Activated T-cell treated with anti-CD3 and anti-CD28 coated beads, Interleukin-2, amount 50 U/mL, for 1 hour (primary cell): ENCODE measurements around the gene RBM6.
"Not testable (repeated sequence)": the region's sequence is repeated elsewhere in the genome, so short reads cannot be mapped to it uniquely, and the experiment has no call there.

Experiments
- DNase-seq: peaks from one replicate; pipeline ENCODE4 v3.0.0-alpha.2; 2020

The RBM6 gene, protein sequence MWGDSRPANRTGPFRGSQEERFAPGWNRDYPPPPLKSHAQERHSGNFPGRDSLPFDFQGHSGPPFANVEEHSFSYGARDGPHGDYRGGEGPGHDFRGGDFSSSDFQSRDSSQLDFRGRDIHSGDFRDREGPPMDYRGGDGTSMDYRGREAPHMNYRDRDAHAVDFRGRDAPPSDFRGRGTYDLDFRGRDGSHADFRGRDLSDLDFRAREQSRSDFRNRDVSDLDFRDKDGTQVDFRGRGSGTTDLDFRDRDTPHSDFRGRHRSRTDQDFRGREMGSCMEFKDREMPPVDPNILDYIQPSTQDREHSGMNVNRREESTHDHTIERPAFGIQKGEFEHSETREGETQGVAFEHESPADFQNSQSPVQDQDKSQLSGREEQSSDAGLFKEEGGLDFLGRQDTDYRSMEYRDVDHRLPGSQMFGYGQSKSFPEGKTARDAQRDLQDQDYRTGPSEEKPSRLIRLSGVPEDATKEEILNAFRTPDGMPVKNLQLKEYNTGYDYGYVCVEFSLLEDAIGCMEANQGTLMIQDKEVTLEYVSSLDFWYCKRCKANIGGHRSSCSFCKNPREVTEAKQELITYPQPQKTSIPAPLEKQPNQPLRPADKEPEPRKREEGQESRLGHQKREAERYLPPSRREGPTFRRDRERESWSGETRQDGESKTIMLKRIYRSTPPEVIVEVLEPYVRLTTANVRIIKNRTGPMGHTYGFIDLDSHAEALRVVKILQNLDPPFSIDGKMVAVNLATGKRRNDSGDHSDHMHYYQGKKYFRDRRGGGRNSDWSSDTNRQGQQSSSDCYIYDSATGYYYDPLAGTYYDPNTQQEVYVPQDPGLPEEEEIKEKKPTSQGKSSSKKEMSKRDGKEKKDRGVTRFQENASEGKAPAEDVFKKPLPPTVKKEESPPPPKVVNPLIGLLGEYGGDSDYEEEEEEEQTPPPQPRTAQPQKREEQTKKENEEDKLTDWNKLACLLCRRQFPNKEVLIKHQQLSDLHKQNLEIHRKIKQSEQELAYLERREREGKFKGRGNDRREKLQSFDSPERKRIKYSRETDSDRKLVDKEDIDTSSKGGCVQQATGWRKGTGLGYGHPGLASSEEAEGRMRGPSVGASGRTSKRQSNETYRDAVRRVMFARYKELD

DNA sequence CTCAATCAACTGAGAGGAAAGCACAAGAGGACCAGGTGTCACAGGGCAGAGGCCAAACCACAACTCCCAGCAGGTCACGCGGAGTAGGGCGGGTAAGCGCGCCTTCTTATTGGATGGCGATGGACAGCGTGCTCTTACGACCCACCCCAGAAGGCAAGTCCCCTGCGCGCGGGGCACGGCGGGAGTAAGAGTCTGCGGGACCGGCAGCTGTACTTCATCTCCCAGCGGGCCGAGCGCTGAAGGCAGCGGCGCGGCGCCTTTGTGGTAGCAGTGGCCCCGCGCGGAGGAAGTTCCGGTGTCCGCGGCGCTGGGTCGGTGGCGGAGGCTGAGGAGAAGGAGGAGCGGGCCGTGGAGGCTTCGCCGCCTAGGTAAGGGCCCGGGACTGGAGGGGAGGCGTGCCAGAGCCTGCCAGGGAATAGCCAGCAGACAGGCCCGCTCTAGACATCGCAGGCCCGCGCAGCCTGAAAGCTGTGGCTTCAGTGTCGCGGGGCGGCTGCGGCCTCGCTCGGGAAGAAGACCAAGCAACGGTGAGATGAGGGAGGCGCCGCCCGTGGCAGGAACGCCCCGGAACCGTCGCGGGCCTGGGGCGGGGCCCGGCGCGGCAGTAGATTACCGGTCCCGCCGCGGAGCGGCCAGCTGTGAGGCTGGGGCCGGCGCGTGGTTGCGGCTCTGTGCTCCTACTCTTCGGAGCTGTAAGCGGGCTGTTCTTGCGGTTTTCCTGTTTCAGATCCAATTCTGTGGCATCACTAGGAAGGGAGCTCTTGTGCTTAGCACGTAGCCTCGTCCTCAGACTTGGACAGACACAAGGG, at the start of gene RBM6:
Gene RBM6, plus strand, starts transcription at position 293 of the 809 bp plus-strand sequence. CDS start 22,492 bp downstream, outside the sequence.
- peak; percentile 90 for DNase-seq

DNA sequence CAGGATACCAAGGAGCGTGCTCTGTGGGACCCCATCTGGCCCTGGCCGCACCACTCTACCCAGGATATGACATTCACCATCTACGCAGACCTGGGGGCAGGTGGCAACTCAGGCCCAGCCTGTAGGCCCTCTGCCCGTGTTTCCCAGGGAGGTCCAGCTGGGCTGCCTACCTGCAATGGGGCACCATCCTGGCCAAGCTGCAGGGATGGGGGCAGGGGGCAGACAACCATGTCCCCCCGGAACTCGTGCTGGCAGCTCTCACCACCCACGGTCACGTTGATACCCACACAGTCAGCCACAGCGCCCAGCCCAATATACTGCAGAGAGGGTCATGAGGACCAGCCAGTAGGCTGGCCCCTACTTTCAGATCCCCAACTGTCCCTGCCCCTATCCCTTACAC, 44.2 kb upstream of the RBM6 start:
- no peak for DNase-seq

DNA sequence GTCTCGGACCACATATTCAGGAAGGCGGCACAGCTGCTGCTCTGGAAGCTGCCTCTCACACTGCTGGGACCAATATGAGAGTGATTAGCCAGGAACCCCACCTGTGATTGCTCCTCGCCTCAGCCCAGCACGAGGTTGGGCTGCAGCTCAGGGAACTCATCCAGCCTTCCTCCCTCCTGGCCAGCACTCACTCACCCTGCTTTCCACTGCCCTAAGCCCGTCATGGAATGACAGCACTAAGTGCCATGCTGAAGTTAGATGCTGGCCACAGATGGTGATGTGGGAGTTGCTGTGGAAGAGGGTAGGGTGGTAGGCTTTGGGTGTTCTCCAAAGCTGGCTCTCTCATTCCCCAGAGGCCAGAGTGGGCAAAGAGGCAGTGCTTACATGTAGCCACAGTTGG, 43.6 kb upstream of the RBM6 start:
- no peak for DNase-seq

DNA sequence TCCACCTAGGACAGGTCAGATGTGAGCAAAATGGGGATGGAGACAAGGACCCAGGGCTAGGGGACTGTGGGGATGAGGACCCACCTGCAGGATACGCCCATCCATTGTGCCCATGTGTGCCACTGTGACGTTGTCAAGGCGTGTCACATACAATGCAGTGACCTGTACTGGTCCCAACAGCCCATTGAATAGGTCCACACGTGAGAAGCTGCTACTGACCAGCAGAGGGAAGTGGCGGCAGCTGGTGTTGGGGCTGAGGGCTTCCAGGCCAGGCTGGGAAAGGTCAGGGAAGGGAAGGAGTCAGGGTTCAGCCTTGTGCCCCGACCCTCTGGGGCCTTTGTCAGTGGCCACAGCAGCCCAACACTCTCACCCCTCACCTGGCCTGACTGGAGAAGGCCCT, 41.0 kb upstream of the RBM6 start:
- DNase-seq = no peak

DNA sequence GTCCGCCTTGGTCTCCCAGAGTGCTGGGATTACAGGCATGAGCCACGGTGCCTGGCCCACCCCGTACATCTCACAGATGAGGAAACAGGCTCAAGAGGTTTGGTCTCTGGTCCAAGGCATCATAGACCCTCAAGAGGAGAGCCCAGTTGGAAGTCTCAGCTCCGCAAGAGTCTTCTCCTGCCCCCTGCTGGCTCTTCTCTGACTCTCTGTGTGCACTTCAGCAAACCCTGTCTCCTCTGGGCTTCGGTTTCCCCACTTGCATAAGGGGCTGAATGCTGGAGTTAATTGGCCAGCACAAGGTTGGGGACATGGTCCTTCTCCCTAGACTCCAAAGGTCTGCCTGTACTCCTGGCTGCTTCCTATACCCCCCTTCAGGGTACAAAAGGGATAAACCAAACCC, 40.1 kb upstream of the RBM6 start:
- DNase-seq = no peak

DNA sequence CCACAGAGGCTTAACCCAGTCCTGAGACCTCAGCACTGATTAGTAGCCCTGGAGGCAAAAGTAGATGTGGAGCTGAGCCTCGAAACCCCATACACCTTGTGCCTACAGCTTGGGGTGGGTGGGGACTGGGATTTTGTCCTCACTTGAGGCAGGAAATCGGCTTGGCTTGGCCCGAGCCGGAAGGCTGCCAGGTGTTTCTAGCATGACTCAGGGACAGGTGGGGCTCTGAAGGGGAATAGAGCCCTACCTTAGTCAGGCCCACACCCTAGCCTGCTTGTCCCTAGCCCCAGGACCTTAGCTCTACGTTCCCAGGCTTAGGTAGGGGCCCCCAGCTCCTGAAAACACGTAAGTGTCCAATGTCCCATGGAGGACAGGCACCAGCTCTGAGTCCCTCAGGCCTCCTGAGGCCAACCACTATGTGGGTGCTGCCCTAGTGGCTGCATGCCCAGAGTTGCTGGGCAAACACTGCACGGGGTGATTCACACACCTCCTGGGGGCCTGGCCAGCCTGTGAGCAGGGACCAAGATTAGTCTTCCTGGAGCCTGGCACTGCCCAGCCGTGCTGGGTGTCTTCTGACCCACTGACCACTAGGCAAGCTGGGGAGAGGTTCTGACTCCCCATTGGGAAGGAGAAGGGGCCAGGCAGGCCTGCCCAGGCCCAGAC, 39.3 kb upstream of the RBM6 start:
- DNase-seq = no peak

DNA sequence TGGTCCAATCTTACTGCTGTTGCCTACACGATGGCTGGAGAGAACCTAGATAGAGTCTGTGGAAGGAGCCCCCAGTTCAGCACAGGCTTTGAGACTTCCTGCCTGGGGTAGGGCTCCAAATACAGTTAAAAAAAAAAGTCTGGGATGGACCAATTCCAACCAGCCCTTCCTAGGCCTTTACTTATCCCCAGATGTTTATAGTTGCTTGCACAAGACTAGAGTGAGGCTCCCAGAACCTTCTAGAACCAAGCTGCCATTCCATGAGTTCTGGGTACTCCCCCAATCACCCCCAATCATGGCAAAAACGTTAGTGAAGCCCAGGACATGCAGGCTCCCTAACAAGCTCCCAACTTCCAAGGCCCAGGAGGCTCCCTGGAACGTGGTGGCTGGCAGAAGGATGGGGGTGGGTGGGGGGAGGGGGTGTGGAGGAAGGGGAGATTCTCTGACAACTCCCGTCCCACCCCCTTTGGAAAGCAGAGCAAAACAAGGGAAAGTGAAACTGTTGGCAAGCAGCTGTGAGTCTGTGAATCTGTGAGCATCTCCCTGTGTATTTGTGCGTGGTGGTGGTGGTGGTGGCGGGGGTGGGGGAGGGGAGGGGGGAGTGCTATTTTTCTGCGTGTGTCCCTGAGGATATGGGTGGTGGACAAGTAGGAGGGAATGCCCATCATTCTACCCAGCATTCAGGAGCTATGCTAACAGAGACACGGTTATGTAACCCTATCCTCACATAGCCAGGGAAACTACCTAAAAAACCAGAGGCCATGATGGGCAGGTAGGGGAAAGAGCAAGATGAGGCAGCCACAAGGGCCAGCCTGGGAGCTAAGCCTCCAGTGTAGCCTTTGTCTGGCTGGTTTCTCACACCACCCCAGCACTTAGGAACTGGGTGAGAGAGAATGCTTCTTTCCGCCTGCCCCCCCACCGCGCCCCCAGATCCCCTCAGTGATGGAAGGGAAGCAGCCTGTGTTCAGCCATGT, 38.3 kb upstream of the RBM6 start:
- no peak for DNase-seq

DNA sequence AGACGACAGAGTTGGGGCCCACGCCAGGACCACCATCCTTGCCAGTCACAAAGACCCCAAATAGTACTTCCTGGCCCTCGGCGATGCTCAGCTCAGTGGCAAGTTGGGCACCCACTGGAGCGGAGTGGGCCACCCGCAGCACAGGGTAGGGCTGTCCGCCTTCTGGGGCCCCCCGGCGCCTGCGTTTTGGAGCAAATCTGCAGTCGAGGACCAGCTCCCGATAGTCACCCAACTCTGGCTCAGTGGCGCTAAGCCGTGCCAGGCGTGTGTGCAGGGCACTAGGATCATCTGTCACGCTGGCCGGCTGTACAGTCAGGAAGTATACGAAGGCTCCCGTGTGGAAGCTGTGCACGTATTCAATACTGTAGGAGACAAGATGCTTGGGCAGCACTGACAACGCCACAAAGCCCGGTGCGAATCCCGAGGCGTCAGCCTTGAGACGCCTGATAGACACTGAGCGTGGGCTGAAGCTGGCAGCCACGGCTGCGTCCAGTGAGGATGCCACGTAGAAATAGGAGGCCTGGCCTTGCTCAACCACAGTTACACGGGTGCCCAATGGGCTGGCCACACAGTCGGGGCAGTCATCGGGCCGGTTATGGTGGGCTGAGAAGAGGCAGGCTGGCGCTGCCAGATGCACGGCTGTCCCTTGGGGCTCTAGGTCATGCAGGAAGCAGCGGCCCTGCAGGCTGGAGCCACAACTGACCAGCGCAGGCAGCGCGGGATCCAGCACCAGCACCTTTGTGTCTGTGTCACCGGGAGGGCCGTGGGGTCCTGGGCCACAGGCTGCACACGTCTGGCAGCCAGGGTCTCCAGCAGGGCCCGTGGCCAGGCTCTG, 37.2 kb upstream of the RBM6 start:
- DNase-seq = no peak

DNA sequence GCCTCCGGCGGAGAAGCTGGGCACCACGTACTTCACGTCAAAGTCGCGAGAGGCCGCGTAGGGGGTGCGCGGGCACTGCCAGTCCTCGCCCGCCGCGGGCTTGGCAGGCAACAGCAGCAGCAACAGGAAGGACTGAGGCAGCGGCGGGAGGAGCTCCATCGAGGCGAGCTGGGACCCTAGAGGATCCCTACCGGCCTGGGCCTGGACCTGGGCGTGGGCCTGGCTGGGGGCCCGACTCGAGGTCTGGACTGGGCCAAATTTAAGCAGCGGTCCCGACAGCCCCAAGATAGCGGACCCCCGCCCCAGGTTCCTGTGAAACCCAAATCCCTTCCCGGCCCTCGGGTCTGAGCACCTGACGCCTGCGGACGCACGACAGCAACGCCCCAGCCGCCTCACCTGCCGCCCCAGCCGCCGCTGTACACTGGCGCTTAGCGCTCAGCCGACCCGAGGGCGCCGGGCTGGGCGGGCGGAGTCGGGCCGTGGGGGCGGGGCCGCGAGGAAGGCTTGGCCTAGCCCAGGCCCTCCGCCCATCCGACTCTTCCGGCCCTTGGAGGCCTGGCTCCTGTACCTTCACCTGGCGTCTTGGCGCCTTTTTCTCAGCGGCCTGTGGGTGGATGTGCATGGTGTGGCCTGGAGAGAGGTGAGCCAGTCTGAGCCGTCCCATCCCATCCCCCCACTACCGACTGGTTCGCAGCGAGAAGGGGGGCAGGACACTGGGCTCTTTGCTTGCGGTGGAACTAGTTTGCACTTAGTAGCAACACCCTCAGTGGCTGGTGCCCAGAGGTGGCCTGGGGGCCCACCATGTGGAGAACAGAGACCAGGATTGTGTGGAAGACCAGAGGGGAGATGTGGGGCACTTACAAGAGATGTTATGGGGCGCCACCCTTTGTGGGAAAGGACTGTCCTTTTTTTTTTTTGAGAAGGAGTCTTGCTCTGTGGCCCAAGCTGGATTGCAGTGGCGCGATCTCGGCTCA, 36.2 kb upstream of the RBM6 start, which contains the start of gene MST1R:
Gene MST1R, minus strand, starts transcription at position 423 of the 974 bp plus-strand sequence. Its CDS starts 264 bp downstream, at position 159.
- peak; percentile 86 for DNase-seq

DNA sequence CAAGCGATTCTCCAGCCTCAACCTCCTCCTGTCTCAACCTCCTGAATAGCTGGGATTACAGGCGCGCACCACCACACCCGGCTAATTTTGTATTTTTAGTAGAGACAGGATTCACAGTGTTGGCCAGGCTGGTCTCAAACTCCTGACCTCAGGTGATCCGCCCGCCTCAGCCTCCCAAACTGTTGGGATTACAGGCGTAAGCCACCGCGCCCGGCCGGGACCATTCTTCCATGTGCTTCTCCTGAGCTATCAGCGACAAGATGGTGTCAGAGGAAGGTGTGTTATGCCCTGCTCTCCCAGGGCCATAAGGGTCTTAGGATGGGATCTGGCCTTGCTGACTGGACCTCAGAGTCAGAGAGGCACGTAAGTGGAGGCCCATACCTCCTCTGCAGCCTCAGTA, 35.5 kb upstream of the RBM6 start:
- DNase-seq = not testable (repeated sequence)

DNA sequence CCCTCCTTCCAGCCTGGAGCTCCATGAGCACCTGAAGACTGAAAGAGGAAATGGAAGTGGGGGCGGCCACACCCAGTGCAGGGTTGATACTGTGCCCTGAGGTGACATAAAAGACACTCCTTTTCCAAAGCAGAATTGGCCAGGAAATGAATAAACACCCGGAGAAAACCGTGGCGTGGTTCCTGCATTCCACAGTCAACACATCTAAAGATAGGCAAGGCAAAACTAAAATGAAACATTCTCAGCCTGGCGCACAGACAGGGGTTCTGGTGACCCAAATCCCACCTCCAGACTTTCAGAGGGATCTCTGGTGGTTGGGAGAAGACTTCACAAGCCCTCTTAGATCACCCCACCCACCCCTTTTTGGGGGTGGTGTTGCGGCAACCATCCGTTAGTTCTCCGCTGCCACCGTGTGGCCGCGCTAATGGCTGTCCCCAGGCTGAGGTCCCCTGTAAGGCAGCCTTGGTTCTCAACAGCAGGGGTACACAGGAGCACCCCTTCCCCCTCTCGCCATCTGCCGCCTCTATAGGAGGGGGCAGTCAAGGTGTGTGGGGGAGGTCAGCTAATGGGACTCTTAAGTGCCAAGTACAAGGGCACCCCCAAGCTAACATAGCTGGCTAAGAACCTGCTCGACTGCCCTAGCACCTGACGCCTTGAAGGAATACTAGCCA, 33.7 kb upstream of the RBM6 start:
- DNase-seq = peak; percentile 61

DNA sequence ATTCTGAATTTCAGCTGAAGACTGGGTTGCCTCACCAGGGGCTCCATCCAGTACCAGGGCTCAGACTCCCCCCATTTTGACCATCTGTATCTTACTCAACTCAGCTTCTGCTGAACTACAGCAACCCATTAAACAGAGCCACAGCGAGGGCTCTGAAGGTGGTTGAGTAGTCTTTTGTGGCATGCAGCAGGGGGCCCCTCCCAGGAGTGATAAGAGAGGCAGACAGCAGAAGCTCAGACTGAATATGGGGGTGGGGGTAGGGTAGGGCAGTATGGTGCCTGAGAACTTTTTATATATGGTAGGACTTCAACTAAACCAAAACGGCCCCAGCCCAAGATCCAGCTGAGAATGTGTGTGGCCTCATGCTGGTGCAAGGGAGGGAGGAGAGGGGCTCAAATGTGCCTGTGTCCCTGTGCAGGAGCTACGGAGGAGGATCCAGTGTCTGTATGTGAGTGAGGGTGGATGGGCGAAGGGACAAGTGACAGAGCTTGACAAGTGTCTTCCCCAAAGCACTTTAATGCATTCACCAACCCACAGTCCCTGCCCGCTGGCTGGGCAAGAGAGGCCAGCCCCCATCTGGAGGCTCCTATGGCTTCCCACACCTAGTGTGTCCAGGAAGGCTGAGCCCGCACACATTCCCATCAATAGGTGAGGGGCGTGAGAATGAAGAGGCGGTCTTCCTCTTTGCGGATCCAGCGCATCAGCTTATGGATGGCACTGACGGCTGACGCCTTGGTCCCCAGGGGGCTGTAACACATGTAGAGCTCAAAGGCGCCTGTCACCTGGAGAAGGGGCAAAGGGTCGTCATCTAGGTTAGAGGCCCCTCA, 31.4 kb upstream of the RBM6 start:
- no peak for DNase-seq

DNA sequence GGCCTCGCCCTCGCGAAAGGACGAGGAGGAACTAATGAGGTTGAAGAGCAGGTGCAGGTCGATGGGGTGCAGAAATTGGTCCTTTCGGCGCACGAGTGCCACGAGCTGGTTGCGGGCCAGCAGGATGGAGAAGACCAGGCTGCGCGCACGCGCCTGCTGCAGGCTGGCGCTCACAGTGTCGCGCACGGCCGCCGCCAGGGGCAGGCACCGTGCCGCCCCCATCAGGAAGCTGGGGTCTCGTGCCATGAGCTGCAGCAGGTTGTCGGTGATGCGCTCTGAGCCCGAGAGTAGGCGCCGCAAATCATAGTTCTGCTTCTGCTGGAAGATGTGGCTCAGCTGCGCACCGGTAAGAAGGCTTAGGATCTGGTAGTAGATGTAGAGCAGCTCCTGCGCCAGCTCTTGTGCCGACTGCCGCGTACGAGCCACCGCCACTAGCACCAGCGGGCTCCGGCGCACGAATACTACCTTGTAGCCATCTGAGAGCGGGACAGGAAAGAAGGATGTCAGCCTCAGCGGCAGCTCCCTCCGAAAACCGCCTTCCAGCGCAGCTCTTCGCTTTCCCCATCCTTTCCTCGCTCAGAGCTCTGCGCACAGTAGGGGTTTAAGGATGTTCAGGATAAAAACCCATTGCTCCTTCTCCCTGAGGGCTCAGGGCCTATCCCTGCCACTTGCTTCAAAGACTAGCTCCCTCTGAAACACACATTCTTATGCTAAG, 29.4 kb upstream of the RBM6 start:
- DNase-seq = no peak

DNA sequence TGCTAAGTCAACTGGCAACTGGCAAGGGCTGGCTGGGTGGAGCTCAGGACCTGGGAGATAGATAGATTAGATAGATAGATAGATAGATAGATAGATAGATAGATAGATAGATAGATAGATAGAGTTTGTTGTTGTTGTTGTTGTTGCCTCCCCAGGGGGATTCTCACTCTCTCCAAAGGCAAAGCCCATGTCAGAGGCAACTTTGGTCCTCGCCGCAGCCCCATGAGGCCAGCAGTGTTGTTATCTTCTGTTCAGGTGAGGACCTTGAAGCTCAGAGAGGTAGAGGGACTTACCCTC, 28.9 kb upstream of the RBM6 start:
- no peak for DNase-seq

DNA sequence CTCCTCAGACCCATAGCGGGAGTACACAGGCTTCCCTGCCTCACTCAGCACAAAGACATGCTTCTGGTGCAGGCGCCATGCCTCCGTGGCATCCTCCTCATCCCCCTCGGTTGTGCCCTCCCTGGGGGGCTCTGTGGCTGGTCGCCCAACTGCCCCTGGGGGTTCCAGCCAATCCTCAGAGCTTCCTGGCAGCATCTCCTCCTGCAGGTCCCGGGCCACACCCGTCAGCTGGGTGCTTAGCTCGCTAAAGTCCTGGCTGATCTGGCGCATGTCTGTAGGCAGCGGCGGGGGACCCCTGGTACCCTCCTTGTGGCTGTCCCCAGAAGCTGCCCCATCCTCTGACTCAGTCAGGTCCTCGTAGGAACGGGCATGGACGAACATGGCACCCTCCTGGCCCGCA, 28.3 kb upstream of the RBM6 start:
- no peak for DNase-seq

DNA sequence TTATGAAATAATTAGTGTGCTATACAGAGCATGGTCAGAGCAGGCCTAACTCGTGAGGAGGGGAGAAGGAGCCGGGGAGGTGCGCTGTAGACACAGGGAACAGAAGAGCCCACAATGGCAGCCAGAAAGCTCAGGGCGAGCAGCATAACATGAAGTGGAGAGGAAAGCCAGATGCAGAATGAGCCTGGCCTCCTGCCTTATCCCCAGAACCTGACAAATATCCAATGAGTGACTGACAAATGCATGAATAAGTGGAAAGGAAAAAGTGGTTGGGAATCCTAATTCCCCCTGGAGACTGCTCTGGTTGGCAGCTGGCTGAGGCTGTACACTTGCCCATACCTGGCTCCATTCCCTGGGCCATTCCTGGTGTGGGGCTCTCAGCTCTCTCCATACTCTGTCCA, 27.1 kb upstream of the RBM6 start:
- no peak for DNase-seq
